Measurements from ENCODE around the gene POLD2. TPM values are rescaled to one million over a fixed set of nuclear protein-coding genes. Genes with fewer than 3 reads are reported as not detected.

POLD2 gene
- polyA plus RNA-seq, 1 donor, result 85.2 TPM

Other genes with a start within 250 kb of the POLD2 start
- 20.2 TPM for gene URGCP, start 217.0 kb downstream of the POLD2 start, polyA plus RNA-seq (ENCODE audit: insufficient read length)
- gene UBE2D4, start 197.1 kb downstream of the POLD2 start, polyA plus RNA-seq (ENCODE audit: insufficient read length), result 18.6 TPM
- 2.3 TPM for gene SPDYE1, start 125.7 kb downstream of the POLD2 start, polyA plus RNA-seq (ENCODE audit: insufficient read length)
- 43.5 TPM for gene DBNL, start 78.8 kb downstream of the POLD2 start, polyA plus RNA-seq (ENCODE audit: insufficient read length)
- 319 TPM for gene PGAM2, start 58.0 kb downstream of the POLD2 start, polyA plus RNA-seq (ENCODE audit: insufficient read length)
- 23.8 TPM for gene POLM, start 41.0 kb downstream of the POLD2 start, polyA plus RNA-seq (ENCODE audit: insufficient read length)
- gene AEBP1, start 19.2 kb downstream of the POLD2 start, polyA plus RNA-seq (ENCODE audit: insufficient read length), result 72.1 TPM
- gene MYL7, start 17.8 kb upstream of the POLD2 start, polyA plus RNA-seq (ENCODE audit: insufficient read length), result 5.1 TPM
- 7.1 TPM for gene GCK, start 65.9 kb upstream of the POLD2 start, polyA plus RNA-seq (ENCODE audit: insufficient read length)
- gene YKT6, start 77.4 kb upstream of the POLD2 start, polyA plus RNA-seq (ENCODE audit: insufficient read length), result 72.1 TPM
- gene CAMK2B, start 202.0 kb upstream of the POLD2 start, polyA plus RNA-seq (ENCODE audit: insufficient read length), result 17.7 TPM

Measured in hindlimb muscle (tissue), 1 donor.